GM19395 (cell line): ENCODE measurements around the gene SYTL3.
"Not testable (repeated sequence)": the region's sequence is repeated elsewhere in the genome, so short reads cannot be mapped to it uniquely, and the experiment has no call there.

Experiments used
- ATAC-seq: cut with Tn5 transposase; IDR thresholded peaks from one replicate; pipeline ENCODE4 v1.9.1; 2021; ENCODE audit warnings: mild to moderate bottlenecking, moderate library complexity; ENCODE audit not compliant: unreplicated experiment

Gene SYTL3

DNA sequence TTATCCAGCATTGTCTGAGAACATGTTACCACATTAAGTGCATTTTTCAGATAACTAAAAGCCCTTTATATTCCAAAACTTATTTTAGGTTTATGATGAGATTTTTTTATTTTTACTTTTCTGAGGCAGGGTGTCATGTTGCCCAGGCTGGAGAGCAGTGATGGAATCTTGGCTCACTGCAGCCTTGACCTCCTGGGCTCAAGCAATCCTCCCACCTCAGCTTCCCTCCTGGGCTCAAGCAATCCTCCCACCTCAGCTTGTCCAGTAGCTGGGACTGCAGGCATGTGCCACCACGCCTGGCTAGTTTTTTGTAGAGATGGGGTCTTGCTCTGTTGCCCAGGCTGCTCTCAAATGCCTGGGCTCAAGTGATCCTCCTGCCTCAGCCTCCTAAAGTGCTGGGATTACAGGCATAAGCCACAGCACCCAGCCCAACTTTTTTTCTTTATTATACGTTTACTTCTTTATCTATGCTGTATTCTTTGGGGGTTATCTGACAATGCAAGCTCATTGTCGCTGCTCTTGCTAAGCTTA lies 11.5 kb upstream of the SYTL3 start:
- ATAC-seq = no peak

DNA sequence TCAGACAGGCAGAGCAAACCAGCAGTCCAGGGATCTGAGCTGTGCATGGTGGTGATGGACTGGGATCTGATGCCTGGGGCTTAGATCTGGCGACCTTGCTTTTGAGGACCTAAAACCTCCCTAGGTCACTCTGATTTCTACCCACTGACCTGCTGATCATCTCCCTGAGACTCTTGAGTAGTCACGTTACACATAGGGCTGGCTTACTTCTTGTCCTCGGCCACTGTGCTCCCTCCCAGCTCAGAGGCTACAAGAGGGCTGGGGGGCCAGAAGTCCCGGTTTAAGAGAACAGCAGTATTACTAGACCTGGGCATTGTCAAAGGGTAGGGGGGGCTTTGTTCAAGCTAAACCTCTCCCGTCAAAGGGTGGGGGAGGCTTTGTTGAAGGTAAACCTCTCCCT lies 10.8 kb upstream of the SYTL3 start:
- no peak for ATAC-seq

DNA sequence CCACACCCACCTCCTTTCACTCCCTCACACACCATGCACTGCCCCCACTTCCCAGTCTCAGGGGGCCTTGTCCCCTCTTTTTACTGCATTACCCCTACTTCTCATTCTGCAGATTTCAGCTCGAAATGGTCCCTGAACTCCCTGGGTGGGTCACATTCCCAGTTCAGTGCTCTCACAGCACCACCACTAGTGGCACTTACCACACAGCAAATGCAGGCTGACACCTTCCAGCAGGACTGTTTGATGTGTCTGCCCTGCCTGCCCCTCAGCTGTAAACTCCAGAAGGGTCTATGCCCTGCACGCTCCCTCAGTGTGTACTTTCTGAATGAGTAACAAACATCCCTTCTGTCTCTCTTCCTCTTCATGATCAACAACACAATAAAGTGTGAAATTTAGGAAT lies 9.3 kb upstream of the SYTL3 start:
- ATAC-seq = no peak

DNA sequence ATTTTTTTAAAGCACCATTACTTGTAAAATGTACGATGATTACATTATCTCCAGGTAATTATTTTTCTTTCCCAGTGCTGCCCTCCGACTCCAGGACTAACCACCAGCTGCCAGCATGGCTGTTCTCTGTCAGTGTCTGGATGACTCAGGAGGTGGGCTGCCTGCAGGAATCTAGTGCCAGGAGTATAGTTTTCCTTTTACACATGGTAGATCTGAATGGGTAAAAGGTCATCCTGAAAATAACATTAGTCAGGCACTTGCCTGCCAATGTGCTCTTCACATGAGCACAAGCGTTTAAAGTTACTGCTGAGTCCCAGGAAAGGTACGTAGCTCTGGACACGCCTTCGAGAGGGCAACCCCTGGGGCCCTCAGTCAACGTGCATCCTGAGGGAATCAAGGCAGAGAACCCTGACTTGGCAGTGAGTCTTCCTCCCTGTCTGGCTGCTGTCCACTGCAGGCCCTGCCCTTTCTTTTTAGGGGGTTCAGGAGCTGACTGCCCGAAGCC lies 7.7 kb upstream of the SYTL3 start:
- no peak for ATAC-seq

DNA sequence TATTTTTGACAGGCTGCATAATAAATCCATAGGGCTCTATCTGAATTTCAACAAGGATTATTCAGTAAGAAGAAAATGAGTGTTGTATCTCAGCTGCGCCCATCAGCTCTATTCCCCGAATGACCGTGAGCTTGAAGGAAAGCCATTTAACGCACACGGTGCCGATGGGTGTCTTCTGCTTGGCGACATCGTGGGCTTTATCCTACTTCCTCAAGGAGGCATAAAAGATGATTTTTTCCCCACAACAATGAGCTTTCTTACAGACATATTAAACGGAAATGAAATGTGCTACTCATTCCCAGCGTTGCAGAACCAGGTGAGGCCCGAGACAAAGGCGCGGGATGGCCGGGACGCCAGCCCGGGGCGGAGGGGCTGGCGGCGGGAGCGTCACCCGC lies 6.0 kb upstream of the SYTL3 start:
- ATAC-seq = no peak

DNA sequence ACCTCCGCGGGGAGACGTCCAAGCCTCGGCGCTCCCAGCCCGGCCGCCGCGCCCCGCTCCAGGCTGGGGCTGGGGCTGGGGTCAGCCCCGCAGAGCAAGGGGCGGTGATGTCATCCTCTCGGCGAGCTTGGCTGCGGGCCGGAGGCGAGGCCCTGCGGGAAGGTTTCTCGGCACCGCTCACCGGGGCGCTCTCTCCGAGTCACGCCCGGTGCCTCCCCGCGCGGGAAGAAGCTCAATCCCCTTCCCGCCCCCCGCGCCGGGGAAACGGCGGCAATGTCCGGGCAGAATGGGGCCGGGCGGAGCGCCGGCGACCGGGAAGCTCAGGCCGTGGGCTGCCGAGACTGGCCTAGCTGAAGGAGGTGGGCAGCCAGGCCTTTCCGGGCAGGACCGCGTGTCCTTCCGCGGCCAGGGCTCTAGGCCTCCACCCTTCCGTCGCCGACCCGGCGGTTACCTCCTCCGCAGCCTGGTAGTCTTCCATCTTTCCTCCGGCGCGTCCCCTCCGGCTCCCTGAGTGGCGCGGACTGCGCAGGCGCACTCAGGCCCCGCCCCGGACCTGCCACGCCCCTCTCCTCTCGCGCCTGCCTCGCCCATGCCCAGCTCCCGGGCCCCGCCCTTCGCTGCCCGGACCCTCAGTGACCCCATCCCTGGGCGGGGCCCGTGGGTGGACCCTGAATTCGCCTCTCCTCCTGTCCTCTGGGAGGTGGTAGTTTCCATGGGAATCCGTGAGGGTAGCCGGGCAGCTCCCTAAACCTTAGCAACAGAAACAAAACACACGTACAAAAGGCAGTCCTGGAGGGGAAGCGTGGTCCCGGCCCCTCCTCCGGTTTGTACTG lies 5.4 kb upstream of the SYTL3 start, which contains the start of gene DYNLT1:
Gene DYNLT1 (minus strand): TSS at position 513 of the 833 bp plus-strand sequence. CDS start 35 bp downstream, at position 478.
- ATAC-seq = peak; percentile 56

DNA sequence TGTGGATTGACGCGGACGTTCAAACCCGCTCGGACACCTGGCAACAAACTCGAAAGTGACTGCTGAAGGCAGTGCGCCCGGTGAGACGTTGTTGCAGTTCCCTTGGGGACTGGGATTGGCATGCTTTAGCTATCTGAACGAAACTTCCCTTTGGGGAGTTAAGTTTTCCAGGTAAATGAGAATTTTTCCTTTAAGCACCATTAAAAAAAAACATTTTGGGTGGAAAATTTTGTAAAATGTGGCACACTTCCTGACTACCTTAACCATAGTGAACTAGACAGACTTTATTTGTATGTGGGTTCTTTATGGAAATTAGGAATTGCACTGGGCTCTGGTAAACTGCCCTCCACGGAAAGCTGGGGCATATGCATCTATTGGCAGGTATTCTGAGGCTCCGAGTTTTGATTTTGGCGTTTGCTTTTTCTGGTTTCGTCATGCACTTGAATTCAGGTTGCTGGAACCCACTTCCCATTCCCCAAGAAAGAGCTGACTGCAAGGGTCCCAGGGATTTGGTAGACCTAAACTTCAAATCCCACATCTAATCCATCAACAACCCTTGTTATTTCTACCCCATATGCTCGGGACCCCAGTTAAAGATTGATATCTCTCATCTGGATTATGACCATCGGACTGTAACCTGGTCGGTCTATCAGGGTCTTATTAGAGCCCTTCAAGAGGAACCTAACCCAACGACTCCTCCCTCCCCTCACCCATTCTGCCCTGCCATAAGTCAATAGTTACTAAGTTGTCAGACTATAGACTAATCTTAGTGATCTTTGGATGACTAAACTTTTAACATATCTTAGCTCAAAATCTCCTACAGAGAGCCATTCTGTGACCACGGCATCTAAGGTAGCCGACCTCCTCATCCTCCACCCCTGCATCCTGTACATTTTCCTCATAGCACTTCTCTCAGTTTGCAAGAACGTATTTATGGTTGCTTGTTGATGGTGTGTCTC lies 4.5 kb upstream of the SYTL3 start:
- no peak for ATAC-seq

DNA sequence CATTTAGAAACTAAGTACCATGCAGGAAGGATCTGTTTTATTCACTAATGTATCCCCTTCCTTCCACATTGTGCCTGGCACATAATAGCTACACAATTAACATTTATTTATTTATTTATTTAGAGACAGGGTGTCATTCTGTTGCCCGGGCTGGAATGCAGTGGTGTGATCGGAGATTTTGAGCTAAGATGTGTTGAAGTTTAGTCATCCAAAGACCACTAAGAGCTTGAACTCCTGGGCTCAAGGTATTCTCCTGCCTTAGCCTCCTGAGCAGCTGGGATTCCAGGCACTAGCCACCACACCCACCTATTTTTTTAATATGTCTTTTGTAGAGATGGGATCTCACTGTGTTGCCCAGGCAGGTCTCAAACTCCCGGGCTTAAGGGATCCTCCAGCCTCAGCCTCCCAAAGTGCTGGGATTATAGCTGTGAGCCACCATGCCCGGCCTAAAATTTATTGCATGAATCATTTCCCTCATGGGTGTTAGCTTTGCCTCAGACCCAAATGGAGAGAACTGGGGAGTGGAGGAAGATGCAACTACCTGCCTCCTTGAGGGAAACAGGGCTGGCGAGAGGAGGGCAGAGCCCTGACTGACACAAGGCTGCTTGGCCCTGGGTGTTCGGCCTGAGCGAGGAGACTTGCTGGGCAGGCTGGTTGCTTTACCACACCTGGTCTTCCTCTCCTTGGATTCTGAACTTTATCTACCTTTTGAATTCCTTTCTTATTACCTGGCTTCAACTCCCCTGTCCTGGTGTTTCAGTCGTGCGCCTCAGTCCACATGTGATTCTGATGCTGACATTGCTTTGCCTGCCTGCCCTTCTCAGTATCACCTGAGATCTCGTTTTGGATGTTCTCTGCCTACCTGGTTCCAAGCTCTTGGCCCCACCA lies 3.6 kb upstream of the SYTL3 start:
- ATAC-seq = no peak

DNA sequence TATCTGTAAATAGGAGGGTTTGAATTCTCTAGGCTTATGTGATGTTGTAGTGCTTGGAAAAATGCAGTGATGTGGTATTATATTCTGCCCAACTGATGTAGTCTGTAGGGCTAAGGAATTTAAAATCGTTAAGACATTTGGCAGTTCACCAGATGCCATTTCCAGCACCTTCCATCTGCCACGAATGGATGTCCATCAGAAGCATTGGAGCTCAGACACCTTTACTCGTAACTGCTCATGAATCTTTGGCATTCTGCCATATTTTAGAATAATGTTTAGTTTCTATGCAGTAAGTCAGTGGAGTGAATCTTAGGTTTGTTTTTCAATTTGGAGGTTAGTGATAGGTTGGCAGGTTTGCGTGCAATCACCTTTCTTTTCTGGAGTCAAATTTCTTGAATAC lies 2.4 kb upstream of the SYTL3 start:
- ATAC-seq = no peak

DNA sequence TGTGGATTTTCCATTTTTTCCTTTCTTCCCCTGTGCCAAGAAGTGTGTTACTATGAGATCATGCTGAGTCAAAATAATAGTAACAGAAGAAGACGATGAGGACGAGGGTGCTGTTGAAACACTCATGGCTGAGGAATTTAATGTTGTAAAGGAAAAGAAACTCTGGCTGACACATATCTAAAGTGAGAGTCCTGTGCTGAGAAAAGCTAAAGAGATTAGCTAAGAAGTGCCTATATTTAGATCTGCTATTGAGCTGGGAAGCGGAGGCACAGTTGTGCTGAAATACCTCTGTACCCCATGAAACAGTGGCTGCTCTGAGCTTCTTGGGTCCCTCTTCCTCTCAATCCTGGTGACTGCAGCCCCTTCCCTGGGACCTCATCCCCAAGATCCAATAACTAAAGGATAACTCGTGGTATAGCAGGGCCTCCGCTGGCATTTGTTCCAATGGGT lies 1.1 kb upstream of the SYTL3 start:
- peak; percentile 43 for ATAC-seq

DNA sequence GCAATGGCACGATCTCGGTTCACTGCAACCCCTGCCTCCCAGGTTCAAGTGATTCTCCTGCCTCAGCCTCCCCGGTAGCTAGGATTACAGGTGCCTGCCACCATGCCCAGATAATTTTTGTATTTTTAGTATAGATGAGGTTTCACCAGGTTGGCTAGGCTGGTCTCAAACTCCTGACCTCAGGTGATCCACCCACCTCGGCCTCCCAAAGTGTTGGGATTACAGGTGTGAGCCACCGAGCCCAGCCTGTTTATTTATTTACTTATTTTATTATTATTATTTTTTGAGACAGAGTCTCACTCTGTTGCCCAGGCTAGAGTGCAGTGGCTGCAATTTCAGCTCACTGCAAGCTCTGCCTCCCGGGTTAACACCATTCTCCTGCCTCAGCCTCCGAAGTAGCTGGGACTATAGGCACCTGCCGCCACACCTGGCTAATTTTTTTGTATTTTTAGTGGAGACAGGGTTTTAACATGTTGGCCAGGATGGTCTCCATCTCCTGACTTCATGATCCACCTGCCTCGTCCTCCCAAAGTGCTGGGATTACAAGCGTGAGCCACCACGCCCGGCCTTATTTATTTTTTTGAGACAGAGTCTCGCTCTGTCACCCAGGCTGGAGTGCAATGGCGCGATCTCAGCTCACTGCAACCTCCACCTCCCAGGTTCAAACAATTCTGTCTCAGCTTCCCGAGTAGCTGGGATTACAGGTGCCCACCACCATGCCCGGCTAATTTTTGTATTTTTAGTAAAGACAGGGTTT lies 2.3 kb downstream of the SYTL3 start:
- ATAC-seq = not testable (repeated sequence)

DNA sequence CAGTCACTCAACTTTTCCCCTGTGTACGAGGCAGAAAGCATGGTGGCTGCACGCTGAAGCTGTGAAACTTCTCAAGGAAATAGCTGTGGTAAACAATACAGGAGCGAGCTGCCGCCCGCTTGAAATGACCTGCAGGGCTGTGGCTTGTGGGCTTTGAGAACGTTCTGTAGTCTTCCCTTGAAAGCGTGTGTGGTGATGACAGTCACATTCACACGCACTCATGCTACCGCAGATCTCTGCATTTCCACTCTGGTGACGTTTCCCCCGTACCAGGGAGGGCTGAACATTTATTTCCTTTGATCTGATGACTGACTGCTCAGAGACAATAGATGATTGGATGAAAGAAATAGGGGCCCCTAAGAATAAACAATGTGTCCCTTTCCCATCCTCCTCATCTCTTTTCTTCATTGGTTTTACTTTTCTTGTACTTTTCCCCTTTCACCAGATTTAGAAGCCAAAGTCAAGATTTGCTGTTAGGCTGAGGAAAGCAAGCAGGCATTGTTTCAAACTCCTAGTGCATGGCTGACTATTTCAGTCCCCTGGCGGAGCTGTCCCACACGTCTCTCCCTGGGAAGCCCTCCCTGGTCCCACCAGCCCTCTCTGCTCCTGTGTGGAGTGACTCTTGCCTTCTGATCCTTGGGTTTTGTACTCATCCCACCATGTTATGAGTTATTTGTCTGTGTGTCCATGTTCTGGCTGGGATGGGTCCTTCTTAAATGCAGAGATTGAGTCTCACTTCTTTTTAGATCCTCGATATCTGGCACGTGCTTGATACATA lies 3.9 kb downstream of the SYTL3 start:
- peak; percentile 65 for ATAC-seq

DNA sequence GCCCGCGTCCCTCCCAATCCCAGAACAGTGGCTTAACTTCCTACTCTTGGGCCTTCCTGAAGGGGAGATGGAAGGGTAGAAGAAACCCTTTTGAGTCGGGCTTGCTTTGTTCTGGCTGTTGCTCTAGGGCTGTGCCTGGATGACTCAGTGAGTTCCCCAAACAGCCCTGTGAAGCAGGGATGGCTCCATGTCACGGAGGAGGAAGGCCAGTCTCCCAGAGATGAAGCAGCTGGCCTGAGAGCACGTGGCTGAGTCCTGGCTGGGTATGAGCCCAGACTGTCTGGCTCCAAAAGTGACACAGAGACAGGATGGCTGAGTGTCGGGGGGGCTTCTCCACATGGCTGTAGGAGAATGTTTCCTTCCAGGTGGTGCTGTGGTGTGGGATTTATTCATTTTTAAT lies 4.6 kb downstream of the SYTL3 start:
- no peak for ATAC-seq

DNA sequence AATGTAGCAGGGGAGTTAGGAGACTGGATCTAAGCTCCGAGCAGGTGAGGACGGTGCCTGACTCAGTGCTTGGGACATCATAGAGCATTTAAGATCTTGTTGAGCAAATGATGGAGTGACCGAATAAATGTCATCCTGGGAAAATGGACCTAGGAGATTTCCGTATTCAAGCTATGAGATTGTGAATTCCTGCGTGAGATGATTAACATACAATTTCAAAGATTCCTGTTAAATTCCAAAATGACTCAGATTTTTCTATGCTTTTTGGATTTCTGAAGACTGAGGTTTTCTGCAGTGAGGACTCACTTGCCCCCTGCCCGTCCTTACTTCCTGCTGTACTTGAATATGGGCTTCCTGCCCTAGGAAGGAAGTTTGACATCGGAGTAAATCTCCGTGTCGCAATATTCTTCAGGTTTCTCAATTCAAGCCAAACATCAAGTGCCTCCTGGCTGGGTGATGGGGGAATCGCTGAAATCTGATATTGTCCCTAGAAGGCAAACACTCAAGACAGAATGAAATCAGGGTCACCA lies 5.2 kb downstream of the SYTL3 start:
- no peak for ATAC-seq

DNA sequence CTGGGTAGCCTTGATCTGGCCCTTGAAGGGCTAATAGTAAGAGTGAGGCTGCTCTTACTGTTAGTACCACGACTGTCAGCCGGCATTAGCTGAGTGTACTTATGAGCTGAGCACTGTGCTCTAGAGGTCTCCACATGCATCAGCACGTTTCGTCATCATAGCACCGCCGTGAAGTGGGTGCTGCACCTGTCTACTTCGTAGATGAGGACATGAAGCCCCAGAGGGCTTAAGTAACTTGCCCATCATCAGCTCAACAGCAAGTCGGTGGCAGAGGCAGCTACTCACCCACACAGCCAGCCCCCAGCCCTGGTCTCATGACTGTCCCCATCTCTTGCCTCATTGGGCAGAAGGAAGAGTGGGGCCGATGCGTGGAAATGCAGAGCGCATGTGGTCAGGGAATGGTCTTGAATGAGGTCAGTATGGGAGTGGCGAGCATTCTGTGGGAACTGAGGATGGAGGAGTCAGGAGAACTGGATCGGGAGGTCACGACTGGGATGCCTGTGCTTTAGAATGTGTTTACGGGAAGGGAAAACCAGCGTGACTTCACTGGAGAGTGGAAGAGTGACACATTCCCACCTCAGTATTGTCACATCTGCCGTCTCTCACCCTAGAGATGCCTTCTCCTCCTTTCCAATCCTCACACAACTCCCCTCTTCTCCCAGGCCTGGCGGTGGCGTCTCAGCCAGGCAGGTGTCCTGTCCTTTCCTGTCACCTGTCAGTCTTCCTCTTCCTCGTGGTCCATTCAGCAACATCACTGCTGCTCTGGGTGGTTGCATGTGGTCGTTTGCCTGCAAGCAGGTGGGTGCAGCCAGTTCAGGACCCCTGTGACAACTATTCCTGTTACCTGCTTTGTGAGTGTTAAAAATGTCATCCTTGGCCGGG lies 6.0 kb downstream of the SYTL3 start:
- ATAC-seq = no peak

DNA sequence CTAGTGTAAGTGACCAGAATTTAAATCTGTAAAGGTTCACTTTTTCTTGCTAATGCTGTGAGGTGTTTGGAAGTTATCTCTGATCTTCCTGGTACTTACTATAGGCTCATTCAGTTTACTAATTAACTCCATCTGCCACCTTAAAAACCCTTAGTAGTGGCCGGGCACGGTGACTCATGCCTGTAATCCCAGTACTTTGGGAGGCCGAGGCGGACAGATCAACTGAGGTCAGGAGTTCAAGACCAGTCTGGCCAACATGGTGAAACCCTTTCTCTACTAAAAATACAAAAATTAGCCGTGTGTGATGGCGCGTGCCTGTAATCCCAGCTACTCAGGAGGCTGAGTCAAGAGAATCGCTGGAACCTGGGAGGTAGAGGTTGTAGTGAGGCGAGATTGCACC lies 7.1 kb downstream of the SYTL3 start:
- not testable (repeated sequence) for ATAC-seq

DNA sequence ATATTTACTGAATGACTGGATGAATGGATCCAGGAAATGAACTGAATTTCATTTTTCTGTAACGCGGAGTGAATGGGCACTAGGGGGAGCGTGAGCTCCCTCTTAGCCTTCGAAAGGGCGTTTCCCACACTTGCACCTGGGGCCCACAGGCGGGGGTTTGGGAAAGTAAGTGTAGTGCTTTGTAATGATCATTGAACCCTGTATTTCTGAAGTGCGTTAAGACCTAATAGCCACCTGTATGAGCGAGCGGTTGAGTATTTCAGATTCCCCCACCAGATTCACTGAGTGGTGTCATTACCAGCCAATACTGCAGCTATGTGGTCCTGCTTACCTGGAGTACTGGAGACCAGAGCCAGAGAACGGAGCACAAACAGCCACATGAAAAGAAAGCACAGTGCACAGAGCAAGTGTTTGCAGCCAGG lies 10.5 kb downstream of the SYTL3 start:
- peak; percentile 62 for ATAC-seq
